Adrenal gland (tissue), 5 donors: ENCODE results near the gene PLCB1.

ENCODE experiments used
- POLR2A ChIP-seq, 2 donors: fragments of 450-650 bp; IDR thresholded peaks; one replicate each; pipeline ENCODE4 v1.6.1; 2017; ENCODE audit warnings: antibody characterized with exemption in 2 of 2, mild to moderate bottlenecking in 2 of 2, moderate library complexity in 1 of 2
- TF ChIP-seq, protein P1 (sequence below), 6 experiments: fragments of 450-650 bp in 4 of 6; fragments of 200-600 bp in 2 of 6; sonication (generic) in 1 of 6; IDR thresholded peaks; 1 replicate in 5 of 6; 2 replicates in 1 of 6; pipeline versions ENCODE4 v1.5.1 to v1.8.0; 2016 to 2021; ENCODE audit warnings: antibody characterized with exemption in 6 of 6, mild to moderate bottlenecking in 2 of 6, moderate library complexity in 1 of 6
- donor health status: DM: no; HTN: no; CAD: no.

DNA sequence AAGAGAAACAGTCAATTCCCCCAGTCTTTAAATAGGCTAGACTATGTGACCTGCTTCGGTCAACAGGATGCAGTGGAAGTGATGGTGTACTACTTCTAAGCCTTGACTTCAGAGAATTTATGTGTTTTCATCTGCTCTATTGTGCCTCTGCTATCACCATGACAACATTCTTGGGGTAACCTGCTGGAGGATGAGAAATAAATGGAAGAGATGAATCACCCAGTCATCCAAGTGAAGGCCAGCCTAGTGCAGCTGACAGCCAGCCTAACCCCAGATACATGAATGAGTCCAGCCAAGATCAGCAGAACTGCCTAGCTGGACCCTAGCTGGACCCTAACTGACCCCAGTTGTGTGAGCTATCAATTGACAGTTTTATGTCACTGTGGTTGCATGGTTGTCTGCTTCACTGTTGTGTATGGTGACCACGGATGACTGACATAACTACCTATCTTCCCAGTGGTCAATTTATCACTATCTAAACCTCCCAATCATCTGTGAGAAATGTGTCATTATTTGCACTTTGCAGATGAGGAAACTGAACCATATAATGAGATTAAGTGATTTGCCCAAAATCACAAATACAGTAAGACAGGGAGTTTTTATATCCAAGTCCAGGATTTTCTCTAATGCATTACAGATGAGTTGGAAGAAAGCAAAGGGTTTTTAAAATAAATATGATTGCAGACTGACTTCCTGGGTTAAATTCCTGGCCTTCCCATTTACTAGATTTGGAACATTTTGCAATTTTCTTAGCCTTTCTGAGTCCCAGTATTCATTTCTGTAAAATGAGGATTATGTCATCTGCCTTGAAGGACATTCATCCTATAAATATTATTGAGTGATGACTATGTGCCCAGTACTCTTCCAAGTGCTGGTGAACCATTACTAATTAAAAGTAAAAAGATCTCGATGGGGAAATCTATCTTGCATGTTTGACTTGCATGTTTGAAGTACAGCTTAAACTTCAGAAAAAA, 800.4 kb downstream of the PLCB1 start:
- TF ChIP-seq POLR2A (IDR thresholded peaks at IDR 0.05), result no peak
- TF ChIP-seq, protein P1, sequence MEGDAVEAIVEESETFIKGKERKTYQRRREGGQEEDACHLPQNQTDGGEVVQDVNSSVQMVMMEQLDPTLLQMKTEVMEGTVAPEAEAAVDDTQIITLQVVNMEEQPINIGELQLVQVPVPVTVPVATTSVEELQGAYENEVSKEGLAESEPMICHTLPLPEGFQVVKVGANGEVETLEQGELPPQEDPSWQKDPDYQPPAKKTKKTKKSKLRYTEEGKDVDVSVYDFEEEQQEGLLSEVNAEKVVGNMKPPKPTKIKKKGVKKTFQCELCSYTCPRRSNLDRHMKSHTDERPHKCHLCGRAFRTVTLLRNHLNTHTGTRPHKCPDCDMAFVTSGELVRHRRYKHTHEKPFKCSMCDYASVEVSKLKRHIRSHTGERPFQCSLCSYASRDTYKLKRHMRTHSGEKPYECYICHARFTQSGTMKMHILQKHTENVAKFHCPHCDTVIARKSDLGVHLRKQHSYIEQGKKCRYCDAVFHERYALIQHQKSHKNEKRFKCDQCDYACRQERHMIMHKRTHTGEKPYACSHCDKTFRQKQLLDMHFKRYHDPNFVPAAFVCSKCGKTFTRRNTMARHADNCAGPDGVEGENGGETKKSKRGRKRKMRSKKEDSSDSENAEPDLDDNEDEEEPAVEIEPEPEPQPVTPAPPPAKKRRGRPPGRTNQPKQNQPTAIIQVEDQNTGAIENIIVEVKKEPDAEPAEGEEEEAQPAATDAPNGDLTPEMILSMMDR (IDR thresholded peaks at IDR 0.05), result no peak
